HG02763 (cell line): ENCODE data around the gene FTCD.
"Not testable (repeated sequence)": the region's sequence is repeated elsewhere in the genome, so short reads cannot be mapped to it uniquely, and the experiment has no call there.

Source experiments
- ATAC-seq: cut with Tn5 transposase; IDR thresholded peaks from one replicate; pipeline ENCODE4 v1.9.1; 2021; ENCODE audit warnings: mild to moderate bottlenecking, moderate library complexity; ENCODE audit not compliant: unreplicated experiment

The FTCD gene

GRCh38 chr21:46113497-46114176 lies 41.7 kb downstream of the FTCD start:
- ATAC-seq: no peak

DNA sequence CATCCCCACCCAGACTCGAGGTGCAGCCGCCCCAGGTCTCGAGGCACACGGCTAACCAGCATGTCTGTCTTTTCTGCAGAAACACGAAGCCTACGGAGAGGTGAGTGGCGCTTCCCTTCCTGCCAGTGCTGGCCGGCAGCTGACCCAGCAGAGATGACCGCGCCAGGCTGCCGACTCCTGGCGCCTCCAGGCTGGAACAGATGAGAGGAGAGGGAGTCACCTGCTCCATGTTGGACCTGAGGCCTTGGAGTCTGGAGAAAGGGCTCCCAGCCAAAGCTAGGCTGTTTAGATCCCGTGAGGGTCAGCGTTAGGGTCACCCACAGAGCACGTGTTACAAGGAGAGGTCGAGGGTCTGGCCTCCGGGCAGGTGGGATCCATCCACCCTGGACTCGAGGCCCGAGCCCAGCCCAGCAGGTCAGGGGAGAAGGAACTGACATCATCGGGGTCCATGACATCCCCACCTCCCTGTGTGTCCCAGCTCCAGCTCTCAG lies 42.6 kb downstream of the FTCD start:
- no peak for ATAC-seq

DNA sequence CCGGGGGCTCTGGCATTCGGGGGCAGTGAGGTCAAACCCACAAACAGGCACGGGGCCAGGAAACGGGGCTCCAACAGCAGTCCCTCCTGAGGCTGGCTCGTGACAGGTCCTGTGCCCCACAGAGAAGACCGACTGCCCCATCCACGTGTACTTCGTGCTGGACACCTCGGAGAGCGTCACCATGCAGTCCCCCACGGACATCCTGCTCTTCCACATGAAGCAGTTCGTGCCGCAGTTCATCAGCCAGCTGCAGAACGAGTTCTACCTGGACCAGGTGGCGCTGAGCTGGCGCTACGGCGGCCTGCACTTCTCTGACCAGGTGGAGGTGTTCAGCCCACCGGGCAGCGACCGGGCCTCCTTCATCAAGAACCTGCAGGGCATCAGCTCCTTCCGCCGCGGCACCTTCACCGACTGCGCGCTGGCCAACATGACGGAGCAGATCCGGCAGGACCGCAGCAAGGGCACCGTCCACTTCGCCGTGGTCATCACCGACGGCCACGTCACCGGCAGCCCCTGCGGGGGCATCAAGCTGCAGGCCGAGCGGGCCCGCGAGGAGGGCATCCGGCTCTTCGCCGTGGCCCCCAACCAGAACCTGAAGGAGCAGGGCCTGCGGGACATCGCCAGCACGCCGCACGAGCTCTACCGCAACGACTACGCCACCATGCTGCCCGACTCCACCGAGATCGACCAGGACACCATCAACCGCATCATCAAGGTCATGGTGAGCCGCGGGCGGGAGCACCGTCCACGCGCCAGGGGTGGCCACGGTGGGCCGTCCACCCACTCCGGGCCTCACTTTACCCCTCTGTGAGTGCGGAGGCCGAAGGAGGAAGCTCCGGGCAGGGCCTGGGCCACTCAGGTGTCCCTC lies 43.3 kb downstream of the FTCD start:
- ATAC-seq: no peak

- no peak for ATAC-seq
These were observed 44.2 kb downstream of the FTCD start for GRCh38 chr21:46111193-46111571.

DNA sequence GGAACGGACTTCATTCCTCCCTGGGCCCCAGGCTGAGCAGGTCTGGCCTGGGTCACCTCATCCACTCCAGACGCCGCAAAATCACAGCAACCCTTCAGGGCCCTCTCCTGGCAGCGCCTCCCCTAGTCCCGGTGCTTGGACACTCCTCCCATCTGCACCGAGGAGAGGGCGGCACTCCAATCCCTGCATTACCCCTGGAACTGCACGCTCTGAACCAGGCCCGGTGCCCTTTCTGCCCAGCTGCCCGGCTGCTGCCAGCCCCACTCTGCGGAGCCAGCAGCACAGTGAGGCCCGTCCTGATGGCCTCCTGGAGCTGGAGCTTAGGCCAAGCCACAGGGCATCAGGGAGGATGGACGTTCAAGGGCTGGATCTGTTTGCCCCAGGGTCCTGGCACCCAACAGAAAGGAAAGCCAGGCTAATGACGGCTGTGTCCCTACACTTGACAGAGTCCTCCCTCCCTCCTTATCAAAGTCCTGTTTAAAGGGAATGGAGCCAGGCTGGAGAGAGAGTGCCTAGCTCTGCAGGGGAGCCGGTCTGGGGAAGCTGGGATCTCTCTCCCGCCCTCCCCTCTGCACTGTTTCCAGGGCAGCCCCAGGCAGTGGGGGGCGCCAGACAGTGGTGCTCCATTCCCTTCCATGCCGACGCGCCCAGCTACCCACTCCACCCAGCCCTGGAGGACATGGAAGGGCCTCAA lies 44.7 kb downstream of the FTCD start:
- no peak for ATAC-seq

GRCh38 chr21:46109313-46110221 lies 45.8 kb downstream of the FTCD start:
- ATAC-seq: no peak

GRCh38 chr21:46108827-46109312 lies 46.5 kb downstream of the FTCD start:
- ATAC-seq: no peak

DNA sequence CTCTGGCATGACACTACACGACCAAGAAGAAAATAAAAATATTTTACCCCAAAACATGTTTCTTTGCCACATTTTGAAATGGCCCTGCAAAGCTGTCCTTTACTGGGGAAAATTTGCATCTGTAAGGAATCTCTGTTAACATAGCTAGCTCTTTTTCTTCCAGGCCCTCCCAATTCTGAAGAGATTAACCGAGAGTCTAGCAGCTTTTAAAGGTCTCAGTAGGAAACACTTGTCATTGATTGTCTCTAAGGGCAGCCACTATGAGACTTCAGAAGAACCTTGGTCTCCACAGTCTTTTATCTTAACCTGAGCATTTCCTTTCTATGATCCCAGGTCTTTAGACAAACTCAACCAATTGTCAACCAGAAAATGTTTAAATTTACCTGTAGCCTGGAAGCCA lies 48.0 kb downstream of the FTCD start:
- ATAC-seq: not testable (repeated sequence)

GRCh38 chr21:46104104-46104503 lies 51.3 kb downstream of the FTCD start:
- no peak for ATAC-seq

GRCh38 chr21:46100906-46101305 lies 54.5 kb downstream of the FTCD start:
- no peak for ATAC-seq

DNA sequence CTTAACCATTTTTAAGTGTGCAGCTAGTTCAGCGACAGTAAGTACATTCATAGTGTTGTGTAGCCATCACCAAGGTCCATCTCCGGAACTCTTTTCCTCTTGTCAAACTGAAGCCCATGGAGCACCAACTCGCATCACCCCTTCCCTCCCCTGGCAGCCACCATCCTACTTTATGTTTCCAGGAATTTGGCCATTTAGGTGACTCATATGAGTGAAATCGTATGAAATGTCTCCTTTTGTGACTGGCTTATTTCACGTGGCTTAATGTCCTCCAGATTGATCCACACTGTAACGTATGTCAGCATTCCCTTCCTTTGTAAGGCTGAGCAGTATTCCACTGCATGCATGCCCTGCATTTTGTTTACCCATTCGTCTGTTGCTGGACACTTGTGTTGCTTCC lies 55.0 kb downstream of the FTCD start:
- no peak for ATAC-seq

DNA sequence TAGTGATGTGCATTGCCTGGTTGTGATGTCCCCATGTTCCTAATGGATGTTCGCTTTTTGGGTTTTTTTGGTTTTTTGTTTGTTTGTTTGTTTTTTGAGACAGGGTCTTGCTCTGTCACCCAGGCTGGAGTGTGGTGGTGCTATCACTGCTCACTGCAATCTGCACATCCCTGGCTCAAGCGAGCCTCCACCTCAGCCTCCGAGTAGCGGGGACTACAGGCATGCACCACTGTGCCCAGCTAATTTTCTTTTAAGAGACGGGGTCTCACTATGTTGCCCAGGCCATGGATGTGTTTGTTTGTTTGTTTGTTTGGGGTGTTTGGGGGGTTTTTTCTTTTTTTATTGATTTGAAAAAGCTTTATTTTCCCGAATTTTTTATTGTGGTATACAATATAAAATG lies 55.4 kb downstream of the FTCD start:
- no peak for ATAC-seq

DNA sequence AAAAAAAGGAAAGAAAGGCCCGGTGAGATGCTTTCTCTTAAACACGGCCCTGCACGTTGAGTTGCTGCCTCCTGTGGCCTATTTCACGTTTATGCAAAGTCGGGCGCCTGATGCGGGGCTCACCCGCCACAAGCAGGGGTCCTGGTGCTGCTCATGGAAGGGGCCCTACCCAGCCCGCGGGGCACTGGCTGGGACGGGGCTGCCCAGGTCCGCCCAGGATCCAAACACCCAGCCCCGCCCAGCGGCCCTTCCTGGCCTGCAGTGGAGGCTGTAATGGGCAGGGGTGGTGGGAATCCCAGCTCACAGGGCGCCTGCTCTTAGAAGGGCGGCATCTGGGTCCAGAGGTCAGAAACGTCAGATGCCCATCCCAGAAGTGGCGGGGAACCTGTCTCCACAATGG lies 55.9 kb downstream of the FTCD start:
- no peak for ATAC-seq

- ATAC-seq: no peak
These were observed 56.9 kb downstream of the FTCD start for GRCh38 chr21:46098303-46099141.

DNA sequence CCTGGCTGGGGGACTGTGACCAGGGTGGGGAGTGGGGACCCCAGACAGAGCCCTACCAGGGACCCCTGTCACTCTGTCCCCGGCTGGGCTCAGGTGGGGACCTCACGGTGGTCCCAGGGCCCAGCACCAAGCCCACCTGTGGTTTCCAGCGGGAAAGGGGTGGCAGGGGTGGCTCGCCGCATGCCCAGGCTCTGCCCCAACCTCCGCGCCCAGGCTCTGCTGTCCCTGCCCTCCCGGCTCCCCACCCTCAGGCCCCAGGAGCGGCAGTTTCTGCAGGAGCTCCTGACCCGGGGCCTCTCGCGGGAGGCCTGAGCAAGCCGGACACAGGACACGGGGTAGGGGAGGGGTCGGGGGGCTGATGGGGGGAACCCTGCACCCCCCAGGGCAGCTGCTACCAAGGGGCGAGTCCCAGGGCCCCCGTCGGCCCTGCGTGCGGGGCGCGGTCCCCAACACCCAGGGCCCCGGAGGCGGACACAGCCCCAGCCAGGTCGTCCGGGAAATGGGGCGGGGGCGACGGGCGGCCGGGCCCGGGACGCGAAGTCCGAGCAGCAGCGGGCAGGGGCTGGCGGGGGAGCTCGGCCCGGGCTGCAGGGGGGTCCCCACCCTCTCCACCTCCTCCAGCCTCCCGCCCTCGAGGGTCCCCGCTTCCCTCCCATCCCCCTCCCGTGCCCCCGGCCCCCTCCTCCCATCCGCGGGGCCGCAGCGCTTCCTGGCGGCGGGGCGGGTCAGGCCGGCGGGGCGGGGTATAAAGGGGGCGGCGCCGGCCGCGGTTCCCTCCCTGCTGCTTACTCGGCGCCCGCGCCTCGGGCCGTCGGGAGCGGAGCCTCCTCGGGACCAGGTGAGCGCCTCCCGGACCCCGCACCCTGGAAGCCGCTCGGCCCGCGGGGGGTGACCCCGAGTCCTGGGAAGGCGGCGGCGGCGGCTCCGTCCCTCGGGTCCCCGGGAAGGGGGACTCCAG lies 57.8 kb downstream of the FTCD start, which contains the start of gene COL6A2:
COL6A2 (plus strand) TSS at position 777 of the 958 bp plus-strand sequence.
- no peak for ATAC-seq

- ATAC-seq: no peak
These were observed 58.6 kb downstream of the FTCD start for GRCh38 chr21:46096596-46097335.

DNA sequence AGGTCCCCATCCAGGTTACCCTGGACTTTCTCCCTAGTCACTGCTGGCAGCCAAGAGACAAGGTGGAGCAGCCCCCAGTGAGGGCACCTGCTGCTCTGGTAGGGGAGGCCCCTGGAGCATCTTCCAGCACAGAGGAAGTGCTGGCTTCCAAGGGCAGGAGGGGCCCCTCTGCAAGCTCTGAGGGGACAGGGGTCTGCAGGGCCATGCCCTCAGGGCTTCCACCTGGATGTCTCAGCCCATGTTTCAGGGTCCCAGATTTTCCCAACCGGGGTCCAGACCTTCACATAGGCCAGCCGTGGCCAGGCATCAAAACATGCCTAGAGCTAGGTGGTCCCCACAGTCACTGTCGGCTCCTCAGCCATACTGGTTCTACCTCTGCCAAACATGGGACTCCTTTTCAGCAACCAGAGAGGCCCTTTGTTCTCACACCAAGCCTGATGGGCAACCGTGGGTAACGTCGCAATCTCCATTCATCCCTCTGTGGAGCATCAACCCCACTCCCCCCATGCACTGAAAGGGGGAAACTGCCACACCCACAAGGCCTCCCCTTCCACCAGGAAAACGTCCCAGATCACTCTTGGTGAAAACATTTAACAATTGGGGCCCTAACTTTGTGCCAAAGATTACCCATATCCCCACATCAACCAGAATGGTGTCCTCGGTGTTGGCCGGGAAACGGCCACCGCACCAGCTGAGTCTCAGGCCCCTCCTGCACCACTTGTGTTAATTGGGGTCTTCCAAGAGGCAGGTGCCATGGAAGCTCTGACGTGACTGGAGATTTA lies 59.4 kb downstream of the FTCD start:
- no peak for ATAC-seq
